Effector memory CD4-positive, alpha-beta T cell (primary cell): Measurements from ENCODE around the gene TRIM16.
"Not testable (repeated sequence)": the region's sequence is repeated elsewhere in the genome, so short reads cannot be mapped to it uniquely, and the experiment has no call there.

Experiments used
- DNase-seq, 3 donors: peaks; one replicate each; pipeline ENCODE4 v3.0.0-alpha.2; 2020
- H3K27ac ChIP-seq: 2 replicates; pipeline ENCODE4 v1.7.0; 2013; ENCODE audit warnings: mild to moderate bottlenecking, low read length, moderate library complexity; ENCODE audit not compliant: insufficient read depth, poor library complexity, severe bottlenecking
- H3K27me3 ChIP-seq: replicated peaks from 2 replicates; pipeline ENCODE4 v1.7.0; 2013; ENCODE audit warnings: mild to moderate bottlenecking, low read length; ENCODE audit not compliant: insufficient read depth, control insufficient read depth, poor library complexity, severe bottlenecking
- H3K36me3 ChIP-seq: 2 replicates; pipeline ENCODE4 v1.7.0; 2013; ENCODE audit warnings: mild to moderate bottlenecking, low read length, moderate library complexity; ENCODE audit not compliant: control insufficient read depth, insufficient read depth
- H3K4me1 ChIP-seq: 2 replicates; pipeline ENCODE4 v1.7.0; 2013; ENCODE audit warnings: low read length, mild to moderate bottlenecking; ENCODE audit not compliant: control insufficient read depth, insufficient read depth, poor library complexity, severe bottlenecking
- H3K4me3 ChIP-seq: 2 replicates; pipeline ENCODE4 v1.7.0; 2013; ENCODE audit warnings: low read length, low read depth, mild to moderate bottlenecking; ENCODE audit not compliant: insufficient read depth, poor library complexity, severe bottlenecking
- H3K9me3 ChIP-seq: 2 replicates; pipeline ENCODE4 v1.7.0; 2013; ENCODE audit warnings: mild to moderate bottlenecking, low read length, moderate library complexity; ENCODE audit not compliant: control insufficient read depth

Gene TRIM16

DNA sequence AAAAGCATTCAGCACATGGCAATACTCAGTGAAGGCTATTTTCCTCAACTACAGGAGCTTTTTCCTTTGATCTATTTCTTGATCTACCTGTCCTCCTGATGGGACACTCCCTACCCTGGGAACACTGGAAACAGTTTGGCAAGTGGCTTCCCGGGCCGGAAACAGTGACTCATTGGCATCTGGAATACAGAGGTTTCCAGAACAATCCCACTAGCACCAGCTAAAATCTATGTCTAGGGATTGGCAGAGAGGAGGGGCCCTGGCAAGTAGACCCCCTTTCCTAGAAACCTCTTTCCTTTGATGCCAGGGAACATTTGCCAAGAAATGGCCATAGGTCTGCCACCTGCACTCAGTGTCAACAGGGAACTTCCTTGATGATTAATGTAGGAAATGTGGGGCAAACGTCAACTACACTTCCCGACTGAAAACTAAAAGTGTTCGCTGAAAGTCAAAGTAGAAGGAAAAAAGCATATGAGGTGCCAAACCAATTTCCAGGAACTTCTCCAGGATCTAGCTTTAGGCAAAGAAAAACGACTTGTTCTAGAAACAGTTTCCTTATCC, 34.2 kb downstream of the TRIM16 start:
- no peak for DNase-seq
- H3K27ac ChIP-seq, result no peak overlapping the region
- H3K4me3 ChIP-seq, result no peak overlapping the region
- H3K4me1 ChIP-seq, result peaks cover 5% of the 10 kb centered on the region
- no peaks in the 10 kb centered on the region for H3K9me3 ChIP-seq
- no peaks in the 10 kb centered on the region for H3K27me3 ChIP-seq
- no peaks in the 10 kb centered on the region for H3K36me3 ChIP-seq

DNA sequence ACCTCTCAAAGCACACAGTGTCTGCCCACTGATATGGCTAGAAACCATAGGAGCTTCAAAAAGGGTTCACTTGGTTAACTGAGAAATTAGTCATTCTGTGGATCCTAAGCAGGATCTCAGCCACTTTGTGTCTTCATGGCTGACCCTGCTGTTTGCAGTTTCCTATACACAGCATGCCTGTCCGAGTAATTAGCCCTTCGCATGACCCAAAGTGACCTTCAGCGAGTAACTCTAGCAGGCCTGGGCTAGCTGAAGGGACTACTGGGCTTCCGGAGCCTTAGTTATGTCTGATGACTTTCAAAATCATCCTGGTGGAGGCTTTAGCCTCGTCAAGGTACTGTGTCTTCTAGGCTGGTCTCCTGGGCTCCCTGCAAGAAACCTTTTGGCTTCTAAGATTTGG, 35.7 kb downstream of the TRIM16 start:
- H3K27me3 ChIP-seq, result no peaks in the 10 kb centered on the region
- H3K9me3 ChIP-seq, result no peaks in the 10 kb centered on the region
- H3K4me3 ChIP-seq, result no peak overlapping the region
- H3K4me1 ChIP-seq, result peaks cover 5% of the 10 kb centered on the region
- no peak overlapping the region for H3K27ac ChIP-seq
- no peaks in the 10 kb centered on the region for H3K36me3 ChIP-seq
- no peak for DNase-seq

- not testable (repeated sequence) for DNase-seq, H3K4me3 ChIP-seq, H3K9me3 ChIP-seq, H3K27me3 ChIP-seq, H3K4me1 ChIP-seq, H3K27ac ChIP-seq, H3K36me3 ChIP-seq
Observed at GRCh38 chr17:15645942-15646312, 38.2 kb downstream of the TRIM16 start.

DNA sequence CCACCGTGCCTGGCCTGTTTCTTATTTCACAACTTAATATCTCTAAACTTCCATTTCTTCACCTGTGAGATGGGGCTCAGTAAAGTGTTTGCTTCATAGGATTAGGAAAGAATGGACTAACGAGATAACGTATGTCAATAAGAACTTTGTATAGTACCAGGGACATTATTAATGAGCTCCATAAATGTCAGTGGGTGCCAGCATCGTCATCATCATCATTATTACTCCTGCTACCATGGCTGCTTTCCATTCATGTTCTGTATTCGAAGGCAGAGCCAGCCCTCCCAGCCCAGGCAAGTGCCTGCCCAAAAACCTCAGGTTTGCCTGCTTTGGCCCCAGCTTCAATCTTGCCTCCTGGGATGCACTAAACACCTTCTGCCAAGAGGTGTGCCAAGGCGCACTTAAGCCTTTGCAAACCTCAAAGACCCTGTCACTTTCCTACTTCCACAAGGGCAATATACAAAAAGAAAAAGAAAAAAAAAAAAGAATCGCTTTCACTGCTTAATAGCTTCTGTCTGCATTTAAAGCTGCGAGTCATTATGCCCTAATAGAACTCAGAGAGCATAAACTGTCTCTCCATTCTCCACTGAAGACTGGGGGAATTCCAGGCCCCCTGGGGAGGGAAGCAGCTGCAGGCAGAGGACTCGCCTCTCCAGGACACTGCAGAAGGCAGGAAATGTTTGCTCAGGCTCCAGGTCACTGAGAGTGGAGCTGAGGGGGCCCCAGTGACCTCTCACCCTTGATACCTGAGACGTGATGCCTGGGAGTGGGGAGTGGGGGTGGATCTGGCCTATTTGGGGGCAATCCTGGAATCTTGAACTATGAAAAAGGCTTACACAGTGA, 38.8 kb downstream of the TRIM16 start:
- not testable (repeated sequence) for H3K4me1 ChIP-seq, H3K36me3 ChIP-seq, DNase-seq, H3K27me3 ChIP-seq, H3K9me3 ChIP-seq, H3K27ac ChIP-seq, H3K4me3 ChIP-seq

DNA sequence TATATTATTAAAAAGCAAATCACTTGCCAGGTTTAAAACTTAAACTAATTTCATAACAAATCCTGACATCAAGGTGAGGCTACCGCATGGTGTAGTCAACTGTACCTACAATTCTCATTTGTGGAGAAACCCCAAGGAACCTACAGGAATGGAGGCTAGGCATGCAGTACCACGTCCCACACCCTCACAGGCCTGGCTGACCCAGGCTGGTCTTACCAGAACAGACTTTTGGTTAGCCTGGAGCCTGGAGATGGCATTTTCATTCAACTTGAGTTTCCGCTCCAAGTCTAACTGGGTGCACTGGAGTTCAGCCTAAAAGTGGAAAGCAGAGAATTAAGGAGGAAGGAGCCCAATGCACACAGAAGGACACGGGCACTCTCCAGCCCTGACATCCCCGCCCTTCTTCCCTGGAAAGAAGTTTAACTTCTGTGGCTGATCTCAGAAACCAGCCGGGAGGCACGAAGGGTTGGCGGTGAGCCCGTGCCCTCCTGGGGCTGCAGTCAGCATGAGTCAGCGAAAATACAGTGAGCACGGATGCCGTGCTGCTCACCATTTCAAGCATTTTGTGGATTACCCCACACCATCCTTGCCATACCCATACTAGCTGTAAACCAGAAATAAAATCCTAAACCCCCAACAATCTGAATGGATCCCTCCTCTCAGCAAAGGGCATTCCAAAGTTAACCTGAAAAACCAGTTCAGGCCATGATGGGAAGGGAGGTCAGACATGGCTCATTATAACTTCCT, 41.4 kb downstream of the TRIM16 start:
- H3K9me3 ChIP-seq, DNase-seq, H3K4me1 ChIP-seq, H3K4me3 ChIP-seq, H3K27me3 ChIP-seq, H3K36me3 ChIP-seq, H3K27ac ChIP-seq: not testable (repeated sequence)

GRCh38 chr17:15642014-15642413, 42.1 kb downstream of the TRIM16 start:
- H3K4me1 ChIP-seq, H3K9me3 ChIP-seq, H3K36me3 ChIP-seq, DNase-seq, H3K27ac ChIP-seq, H3K4me3 ChIP-seq, H3K27me3 ChIP-seq: not testable (repeated sequence)

DNA sequence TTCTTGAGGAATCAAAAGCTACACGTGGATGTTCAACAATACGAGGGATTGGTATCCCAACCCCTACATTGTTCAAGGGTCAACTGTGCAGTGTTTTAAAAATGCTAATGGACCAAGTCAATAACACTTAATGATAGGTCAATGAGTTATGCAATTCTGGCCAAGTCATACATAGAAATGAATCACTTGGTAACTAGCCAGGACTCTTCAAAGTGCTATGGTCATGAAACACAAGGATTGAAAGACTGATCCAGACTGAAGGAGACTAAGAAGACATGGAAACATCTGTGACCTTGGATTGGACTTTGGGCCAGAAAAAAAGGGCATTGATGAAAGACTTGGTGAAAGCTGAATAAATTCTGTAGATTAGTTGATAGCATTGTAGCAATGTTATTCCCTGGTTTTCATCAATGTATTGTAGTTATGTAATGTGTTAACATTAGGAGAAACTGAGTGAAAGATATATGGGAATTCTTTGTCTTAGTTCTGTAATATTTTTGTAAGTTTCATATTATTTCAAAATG, 53.1 kb downstream of the TRIM16 start:
- H3K36me3 ChIP-seq, DNase-seq, H3K27me3 ChIP-seq, H3K9me3 ChIP-seq, H3K4me1 ChIP-seq, H3K4me3 ChIP-seq, H3K27ac ChIP-seq: not testable (repeated sequence)

- H3K27me3 ChIP-seq, H3K4me1 ChIP-seq, DNase-seq, H3K36me3 ChIP-seq, H3K4me3 ChIP-seq, H3K9me3 ChIP-seq, H3K27ac ChIP-seq: not testable (repeated sequence)
Observed at GRCh38 chr17:15629991-15630390, 54.1 kb downstream of the TRIM16 start.

GRCh38 chr17:15623661-15624209, 60.4 kb downstream of the TRIM16 start:
- not testable (repeated sequence) for H3K9me3 ChIP-seq

GRCh38 chr17:15623255-15623654, 60.9 kb downstream of the TRIM16 start:
- not testable (repeated sequence) for H3K4me3 ChIP-seq, H3K4me1 ChIP-seq, DNase-seq

More at GRCh38 chr17:15623661-15624209, 60.4 kb downstream of the TRIM16 start:
- not testable (repeated sequence) for H3K4me1 ChIP-seq, H3K4me3 ChIP-seq, H3K27ac ChIP-seq, H3K36me3 ChIP-seq, DNase-seq, H3K27me3 ChIP-seq

More at GRCh38 chr17:15623255-15623654, 60.9 kb downstream of the TRIM16 start:
- H3K27ac ChIP-seq, H3K36me3 ChIP-seq, H3K9me3 ChIP-seq, H3K27me3 ChIP-seq: not testable (repeated sequence)
